T-helper 9 cell (primary cell): ENCODE results near the gene CREM.

Experiments used
- DNase-seq: peaks from one replicate; pipeline ENCODE4 v3.0.0-alpha.2; 2020

CREM gene

DNA sequence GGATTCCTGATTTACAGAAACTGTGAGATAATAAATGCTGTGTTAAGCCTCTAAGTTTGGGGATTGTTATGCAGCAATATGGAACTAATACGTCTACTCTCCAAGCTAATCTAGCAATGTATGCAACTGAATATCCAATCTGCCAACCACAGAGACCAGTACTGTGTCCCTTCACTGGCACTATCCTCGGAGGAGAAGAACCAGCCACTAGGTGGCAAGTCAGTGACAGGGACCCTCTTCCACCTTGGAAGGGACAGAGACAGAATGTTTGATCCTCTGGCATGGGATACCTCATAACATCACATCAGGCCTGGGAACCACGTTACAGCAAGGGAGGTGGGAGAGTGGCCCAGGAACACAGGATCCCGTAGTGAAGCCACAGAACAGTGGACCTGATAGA, 96.4 kb downstream of the CREM start:
- DNase-seq: no peak

DNA sequence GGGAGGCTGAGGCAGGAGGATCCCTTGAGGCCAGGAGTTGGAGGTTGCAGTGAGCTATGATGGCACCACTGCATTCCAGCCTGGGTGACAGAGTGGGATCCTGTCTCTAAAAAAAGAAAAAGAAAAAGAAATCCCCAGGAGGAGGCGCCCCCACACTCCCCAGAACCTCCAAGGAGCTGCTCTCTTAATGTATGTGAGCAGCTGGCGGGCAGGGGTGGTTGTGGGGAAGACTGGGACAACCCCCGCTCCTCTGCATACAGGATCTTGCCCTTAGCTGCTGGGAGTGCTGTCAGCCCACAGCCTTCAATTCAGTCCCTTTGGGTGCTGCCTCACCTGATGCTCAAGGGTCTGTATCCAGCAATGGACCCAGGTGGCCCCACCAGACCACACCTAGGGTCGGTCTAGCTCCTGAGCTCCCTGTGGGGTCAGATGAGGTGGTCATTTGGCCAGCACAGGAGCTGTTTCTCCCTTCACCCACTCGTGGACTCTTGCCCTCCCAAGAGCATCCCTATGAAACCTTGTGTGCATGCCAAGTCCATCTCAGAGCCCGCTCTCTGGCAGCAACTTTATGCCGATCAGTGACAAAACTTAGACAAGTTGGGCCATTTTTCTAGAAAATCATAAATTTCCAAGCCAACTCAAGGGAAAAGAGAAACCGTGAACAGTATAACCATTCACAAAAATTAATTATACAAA, 97.5 kb downstream of the CREM start:
- DNase-seq: no peak

DNA sequence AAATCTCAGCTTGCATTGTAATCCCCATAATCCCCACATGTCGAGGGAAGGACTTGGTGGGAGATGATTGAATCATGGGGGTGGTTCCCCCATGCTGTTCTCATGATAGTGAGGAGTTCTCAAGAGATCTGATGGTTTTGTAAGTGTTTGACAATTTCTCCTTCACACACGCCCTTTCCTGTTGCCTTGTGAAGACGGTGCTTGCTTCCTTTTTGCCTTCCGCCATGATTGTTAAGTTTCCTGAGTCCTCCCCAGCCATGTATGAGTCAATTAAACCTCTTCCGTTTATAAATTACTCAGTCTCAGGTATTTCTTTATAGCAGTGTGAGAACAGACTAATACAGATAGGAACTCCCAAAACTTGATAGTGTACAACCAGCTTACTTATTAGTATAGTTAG, 98.6 kb downstream of the CREM start:
- no peak for DNase-seq

DNA sequence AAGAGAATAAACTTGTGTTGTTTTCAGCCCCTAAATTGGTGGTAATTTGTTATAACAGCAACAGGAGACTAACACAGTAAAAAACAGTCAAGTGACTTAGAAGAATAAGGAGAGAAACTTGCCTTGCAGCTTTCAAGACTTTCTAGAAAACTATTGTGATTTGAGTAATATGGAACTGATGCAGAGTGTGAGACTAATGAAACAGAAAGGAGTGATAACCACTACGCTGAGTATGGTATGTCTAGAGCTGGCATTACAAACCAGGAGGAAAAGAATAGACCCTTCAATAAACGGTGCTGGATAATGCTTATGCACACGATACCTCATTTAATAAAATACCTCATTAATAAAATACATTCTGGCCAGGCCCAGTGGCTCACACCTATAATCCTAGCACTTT, 99.9 kb downstream of the CREM start:
- DNase-seq: no peak

DNA sequence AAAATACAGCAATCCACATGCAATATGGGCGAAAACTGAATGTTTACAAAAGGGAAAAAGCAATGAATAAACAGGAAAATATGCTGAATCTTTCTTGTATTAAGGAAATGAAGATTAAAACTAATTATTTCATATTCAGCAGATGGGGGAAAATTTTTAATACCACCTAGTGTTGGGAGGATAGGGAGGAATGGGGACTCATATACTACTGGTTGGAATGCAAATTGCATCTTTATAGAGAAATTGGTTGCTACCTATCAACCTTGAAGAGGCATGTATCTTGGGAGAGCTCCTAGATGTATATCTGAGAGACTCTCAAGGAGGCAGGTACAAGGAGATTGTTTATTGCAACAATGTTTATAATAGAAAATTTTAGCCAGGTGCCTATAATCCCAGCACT, 101.4 kb downstream of the CREM start:
- DNase-seq: no peak

DNA sequence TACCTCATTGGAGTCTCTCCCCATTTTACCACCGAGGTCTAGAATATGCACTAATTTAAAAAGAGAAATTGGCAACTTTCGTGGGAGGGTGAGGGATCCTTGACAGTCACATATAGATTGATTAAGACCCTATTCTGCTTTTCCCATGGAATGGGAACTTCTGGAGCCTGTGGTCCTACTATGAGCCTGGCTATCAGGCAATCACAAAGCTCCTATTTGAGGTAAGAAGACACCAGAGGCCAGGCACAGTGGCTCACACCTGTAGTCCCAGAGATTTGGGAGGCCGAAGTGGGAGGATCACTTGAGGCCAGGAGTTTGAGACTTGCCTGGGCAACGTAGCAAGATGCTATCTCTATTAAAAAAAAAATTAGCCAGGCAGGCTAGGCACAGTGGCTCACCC, 105.0 kb downstream of the CREM start:
- no peak for DNase-seq

DNA sequence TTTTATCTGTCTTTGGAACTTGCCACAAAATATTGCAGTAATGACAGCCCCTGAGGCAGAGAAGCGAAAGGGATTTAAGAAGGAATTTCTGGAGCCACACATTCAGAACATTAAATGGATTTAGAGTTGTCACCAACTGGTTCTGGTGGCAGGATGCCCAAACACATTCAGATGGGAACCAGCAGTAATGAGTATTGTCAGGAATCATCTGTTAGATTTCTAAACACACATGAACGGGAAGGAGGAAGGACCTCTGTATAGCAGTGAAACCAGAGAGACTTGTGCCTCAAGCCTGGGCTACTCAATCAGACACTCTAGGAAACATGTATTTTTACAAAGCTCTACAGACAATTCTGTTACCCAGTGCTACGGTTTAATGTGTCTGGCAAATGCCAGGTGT, 105.9 kb downstream of the CREM start:
- DNase-seq: no peak

DNA sequence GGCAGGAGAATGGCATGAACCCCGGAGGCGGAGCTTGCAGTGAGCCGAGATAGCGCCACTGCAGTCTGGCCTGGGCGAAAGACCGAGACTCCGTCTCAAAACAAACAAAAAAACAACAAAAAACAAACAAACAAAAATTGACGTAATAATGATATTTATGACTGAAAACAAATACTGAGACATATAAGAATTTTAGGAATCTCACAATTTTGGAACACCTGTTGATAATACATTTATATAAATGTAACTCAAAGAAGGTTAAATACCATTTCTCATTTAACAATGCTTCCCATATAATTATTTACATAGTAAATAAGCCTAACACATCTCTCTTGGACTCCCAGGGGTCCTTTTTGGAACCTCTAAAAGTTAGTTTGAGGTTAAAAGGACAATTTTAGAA, 107.4 kb downstream of the CREM start:
- no peak for DNase-seq

DNA sequence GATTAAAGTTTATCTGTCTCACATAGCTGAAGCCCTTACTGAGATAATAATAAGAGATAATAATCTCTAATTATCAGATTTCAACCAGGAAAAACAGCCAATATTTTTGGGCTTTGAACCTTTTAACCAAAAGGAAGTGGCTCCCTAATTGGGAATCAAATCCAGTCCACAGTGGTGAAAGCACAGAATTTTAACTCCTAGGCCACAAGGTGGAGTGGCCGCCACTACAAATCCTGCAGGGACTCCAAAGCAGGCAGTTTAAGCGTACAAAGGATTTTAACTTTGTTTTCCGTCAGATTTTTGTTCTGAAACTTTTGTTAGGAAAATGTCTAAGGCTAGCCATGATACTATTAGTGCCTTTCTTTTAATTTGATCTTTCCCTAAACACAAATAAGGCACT, 110.1 kb downstream of the CREM start:
- DNase-seq: no peak

DNA sequence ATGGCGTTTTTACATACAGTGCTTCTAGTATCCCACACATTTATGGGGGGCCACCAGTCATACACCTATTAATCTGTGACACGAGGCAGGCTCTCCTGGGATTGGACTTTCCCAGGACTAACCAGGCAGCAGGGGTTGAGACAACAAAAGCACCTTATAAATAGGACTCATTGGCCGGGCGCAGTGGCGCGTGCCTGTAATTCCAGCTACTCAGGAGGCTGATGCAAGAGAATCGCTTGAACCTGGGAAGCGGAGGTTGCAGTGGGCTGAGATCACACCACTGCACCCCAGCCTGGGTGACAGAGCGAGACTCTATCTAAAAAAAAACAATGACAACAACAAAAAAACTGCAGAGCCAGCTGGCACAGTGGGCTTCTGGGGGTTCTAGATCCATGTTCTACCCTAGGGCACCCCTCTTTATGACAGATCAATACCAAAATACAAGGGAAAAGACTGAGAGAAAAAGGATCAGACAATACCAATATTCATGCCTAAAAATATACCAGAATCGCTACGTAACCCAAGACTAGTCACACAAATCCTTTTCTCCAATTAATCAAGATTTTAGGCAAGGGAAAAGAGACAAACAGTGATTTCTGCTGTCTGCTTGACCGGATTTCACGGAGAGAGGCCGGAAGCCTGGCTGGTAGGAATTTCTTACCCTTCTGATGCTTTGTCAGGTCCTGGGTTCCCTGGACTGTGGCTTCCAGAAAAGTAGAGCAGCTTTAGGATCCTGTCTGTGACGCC, 111.3 kb downstream of the CREM start:
- DNase-seq: no peak

DNA sequence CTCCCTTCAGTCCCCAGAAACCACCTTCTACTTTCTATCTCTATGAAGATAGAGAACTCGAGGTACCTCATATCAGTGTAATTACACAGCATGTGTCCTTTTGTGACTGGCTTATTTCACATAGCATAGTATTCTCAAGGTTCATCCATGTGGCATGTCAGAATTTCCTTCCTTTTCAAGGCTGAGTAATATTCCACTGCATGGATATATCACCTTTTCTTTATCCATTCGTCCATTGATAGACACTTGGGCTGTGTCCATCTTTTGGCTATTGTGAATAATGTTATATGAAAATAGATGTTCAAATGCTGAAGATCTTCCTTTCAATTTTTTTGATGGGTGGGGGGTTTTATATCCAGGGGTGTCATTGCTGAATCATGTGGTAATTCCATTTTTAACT, 117.9 kb downstream of the CREM start:
- DNase-seq: no peak

DNA sequence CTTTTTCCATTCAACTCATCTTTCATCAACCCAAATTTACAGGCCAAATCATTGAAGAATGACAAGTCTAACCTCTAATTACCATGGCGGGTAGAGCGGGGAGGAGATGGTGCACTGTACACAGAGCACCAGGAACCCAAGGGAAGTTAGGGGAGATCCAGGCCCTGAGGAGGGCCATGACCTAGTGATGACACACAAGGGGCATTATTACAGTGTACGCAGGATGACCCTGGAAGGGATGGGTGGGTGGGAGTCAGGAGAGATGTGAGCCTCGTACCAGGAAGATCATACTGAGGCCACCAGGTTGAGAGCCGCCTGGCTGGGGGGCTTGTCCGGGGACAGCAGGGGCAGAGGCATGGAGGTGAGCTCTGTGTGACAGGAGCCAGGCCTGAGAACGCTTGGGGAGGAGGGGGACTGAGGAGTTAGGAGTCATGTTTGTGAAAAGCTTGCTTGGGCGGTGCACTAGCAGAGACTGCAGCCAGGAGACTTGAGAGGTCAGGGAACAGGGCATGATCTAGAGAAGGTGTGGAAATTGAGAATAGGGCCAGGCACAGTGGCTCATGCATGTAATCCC, 120.2 kb downstream of the CREM start:
- no peak for DNase-seq

DNA sequence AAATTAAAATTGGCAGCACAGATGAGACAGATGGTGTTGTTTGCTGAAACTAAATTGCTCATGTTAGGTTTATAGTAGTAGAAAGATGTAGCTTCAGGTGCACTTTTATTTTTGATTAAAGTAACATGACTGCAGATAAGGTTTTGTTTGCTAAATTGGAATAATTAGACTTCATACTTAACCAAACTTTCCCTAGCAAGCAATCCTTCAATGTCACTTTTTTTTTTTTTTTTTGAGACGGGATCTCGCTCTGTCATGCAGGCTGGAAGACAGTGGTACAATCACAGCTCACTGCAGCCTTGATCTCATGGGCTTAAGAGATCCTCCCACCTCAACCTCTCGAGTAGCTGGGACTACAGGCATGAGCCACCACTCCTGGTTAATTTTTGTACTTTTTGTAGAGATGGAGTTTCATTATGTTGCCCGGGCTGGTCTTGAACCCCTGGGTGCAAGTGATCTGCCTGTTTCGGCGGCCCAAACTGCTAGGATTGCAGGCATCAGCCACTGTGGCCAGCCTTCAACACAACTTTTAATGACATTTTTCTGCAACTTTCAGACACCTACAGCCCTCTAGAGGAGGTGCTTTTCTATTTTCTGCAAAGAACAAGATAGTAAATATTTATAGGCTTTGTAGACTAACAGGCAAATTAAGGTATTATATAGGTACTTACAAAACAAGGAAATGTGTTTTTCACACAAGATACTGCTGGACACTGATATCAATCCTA, 124.9 kb downstream of the CREM start:
- DNase-seq: no peak

DNA sequence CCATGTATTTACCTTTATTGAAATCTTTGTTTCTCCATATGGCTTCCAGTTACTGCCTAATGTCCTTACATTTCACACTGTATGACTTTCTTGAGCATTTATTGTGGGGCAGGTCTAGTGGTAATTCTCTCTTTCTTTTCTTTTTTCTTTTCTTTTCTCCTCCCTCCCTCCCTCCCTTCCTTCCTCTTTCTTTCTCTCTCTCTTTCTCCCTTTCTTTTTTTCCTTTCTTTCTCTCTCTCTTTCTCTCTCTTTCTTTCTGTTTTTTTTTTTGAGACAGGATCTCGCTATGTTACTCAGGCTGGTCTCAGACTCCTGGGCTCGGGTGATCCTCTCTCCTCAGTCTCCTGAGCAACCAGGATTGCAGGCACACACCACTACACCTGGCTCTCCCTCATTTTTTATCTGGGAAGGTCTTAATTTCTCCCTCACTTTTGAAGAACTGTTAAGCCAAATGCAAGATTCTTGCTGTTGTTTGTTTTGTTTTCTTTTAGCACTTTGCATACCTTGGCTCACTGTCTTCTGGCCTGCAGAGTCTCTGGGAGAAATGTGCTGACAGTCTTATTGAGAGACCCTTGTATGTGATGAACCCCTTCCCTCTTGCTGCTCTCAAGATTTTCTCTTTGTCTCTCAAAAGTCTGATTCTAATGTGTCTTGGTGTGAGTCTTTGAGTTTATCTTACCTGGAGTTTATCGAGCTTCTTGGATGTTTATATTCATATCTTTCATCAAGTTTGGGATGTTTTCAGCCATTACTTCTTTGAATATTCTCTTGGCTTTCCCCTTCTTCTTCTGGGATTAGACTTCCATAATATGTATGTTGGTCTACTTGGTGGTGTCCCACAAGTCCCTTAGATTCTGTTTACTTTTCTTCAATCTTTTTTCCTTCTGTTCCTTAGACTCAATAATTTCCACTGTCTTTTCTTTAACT, 130.7 kb downstream of the CREM start:
- DNase-seq: no peak

DNA sequence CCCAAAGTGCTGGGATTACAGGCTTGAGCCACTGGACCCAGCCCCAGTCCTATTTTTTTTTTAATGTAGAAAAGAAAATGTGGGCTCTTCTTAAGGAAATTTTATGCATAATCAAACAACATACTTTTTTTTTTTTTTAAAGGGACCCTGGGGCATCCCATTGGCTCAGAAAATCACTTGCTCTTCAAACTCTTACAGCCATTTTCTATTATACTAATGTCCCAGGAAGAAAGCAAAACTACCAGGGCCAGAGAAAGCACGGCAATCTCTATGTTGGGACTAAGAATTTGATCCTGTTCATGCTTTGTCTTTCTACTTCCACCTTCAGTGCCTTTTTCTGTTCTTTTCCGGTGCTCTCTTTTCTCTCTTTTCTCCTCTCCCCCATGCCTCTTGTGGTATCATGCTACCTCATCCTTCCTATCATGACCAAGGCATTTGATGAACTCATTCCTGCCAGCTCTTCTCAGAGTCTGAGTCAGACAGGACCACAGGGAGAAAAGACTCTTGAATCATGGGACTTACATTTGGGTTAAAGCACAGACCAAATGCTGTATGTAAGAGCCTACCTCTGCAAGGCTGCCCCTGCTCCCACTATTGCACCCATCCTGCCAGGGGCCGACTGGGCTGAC, 133.2 kb downstream of the CREM start:
- no peak for DNase-seq

DNA sequence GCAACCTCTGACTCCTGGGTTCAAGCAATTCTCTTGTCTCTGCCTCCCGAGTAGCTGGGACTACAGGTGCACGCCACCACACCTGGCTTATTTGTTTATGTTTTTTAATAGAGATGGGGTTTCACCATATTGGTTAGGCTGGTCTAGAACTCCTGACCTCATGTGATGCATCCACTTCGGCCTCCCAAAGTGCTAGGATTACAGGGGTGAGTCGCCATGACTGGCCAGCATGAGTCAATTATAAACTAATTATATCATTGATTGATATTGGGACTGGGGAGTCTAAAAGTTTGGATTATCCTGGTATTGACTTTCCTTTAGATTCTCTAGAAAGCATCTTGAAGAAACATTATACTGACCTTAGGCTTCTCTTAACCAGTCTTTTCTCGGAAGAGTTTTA, 135.8 kb downstream of the CREM start:
- DNase-seq: no peak
